Measurements from ENCODE around the gene TRMT2A.

Gene TRMT2A

DNA sequence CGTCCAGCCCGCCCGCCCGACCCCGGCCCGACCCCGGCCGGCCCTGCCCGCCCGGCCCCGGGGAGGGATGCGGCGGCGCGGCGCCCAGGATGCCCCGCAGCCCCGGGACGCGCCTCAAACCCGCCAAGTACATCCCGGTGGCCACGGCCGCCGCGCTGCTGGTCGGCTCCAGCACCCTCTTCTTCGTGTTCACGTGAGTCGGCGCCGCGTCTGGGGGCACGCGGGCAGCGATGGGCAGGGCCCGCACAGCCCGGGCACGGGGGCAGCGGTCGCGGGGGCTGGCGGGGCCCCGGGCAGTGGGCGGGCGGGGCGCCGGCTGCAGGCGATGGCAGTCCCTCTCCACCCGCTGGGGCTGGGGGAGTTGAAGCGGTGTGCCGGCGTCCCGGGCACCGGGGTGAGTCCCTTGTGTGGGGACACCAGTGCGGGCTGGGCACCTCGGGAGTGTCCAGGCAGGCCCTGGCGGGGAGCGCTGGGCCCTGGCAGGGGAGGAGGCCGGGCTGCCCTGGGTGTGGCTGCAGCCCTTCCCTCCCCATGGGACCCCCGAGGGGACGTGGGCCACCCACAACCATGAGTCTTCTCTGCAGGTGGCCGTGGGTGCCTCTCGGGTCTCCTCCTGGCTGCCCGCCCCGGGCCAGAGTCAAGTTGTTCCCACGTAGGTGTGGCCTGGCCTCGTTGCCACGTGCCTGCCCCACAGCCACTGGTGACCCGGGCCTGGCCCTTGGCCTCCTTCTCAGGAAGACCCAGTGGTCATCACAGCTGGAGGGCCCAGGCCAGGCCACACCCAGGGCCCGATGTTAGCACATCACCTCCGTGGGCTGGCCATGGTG, 15.0 kb upstream of the TRMT2A start:
- no peak for DNase-seq

DNA sequence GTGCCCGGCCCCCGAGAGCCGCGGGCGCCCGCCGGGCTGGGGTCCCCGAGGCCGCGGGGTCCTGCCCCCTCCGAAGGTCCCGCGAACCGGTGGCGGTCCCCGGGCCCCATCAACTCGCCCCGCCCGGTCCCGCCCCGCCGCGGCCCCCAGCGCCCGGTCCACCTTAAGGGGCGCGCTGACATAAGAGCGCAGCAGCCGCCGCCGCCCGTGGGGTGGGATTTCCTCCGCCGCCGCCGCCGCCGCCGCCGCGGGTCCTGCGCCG, 14.5 kb upstream of the TRMT2A start, which contains the start of gene ZDHHC8:
Gene ZDHHC8, plus strand, starts transcription at position 208 of the 262 bp plus-strand sequence. CDS start 144 bp downstream, outside the sequence.
- no peak for DNase-seq

DNA sequence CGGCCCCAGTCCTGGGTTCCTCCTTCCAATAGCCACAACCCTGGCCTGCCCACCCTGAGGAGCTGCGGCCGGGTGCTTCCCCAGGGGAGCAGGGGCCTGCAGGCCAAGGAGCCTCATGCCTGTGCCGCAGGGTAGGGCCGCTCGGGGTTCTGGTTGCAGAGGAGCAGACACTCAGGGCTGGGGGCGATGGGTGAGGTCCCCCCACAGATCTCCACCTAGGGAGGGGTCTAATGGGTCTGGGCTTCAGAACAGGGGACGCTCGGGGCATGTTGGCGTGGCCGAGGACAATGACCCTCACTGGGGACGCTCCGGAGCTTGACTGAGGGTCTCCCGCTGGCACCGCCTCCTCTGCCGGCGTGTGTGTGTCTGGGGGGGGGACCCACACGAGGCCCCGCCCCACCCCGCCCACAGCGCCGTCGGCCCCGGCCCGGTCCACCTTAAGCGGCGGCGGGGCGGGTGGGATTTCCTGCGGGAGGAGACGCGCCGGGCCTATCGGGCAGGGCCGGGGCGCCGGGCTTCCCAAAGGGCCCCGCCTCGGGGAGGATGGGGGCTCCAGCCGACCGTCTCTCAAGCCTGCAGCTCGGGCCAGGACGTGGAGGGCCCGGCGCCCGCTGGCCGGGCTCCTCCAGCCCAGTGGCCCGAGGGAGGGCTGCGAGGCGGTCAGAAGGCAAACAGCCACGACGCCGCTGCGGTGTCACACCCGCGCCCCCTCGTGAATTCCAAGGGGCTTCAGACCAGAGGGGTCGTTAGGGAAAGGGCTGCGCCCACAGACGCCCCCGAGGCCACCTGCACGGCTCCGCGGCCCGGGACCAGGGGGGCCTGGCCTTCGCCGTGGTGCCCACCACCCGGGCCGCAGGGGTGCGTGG, 13.9 kb upstream of the TRMT2A start:
- DNase-seq: no peak

DNA sequence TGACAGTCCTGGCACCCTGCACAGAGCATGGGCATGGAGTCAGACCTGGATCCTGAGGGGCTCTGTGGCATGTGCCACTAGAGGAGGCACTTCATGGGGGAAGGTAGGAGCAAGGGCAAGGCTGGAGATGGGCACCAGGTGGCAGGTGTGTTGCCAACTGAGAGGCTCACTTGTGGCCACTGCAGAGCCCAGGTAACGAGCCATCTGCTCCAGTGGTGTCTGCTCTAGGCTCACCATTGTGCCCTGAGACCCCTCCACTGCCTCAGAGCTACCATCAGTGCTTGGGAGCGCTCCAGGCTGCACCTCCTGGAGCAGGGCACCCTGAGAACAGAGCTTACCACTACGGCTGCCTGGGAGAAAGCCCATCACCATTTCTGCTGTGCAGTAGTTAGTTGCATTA, 13.3 kb upstream of the TRMT2A start:
- no peak for DNase-seq

DNA sequence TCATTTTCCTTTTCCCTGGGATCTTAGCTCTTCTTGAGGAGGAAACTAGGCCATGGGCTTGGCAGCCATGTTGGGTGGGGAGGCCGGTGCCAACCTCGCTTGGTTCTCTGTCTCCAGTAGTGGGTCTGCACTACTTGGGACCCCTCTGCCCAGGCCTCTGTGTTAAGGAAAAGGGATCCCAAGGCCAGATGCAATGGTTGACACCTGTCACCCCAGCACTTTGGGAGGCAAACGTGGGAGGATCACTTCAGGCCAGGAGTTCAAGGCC, 12.7 kb upstream of the TRMT2A start:
- no peak for DNase-seq

DNA sequence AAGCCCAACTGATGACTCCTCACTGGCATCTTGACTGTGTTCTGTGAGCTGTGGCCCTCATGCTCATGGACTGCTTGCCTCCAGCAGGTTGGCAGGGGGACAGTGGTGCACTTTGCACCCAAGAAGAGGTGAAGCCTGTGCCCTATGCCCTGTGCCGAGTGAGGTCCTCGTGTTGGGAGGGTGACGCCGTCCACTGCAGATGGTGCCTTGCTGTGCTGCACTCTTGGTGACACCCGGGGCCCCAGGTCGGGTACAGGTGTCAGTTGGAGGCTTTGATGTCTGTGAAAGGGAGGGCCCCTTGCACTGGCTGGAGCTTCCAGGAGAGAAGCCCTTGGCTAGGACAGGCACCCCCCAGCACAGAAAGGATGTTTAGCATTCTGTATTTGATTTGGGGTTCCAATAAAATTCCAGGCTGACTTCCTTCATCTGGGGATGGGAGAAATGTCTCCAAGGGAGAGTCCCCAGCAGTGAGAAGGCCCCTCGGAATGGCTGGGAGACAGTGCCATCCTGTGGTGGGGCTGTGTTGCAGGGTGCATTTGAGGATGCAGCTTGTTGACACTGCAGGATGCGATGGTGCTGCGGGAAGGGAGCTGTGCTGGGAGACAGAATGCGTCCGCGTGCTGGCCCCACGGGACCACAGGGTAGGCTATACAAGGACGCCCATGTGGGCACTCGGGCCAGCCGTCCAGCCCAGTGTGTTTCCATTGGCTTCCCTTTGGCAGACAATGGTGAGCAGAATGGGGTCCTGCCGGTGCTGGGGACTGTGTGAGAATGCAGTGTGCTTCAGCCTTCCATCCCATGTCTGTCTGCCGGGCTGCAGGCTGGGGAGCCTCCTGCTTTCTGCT, 12.1 kb upstream of the TRMT2A start:
- DNase-seq: no peak

DNA sequence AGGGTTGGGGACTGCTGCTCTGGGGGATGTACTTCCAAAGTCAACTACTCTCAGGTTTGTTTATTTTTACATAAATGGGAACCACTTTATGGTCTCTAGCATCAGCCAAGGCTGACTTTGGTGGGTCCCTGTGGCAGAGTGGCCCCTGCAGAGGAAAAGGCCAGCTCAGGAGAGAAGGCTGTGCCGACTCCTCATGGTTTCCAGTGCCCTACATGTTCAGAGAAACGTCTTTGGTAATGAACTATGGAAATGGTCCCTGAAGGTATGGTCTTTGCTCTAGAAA, 11.5 kb upstream of the TRMT2A start:
- no peak for DNase-seq

DNA sequence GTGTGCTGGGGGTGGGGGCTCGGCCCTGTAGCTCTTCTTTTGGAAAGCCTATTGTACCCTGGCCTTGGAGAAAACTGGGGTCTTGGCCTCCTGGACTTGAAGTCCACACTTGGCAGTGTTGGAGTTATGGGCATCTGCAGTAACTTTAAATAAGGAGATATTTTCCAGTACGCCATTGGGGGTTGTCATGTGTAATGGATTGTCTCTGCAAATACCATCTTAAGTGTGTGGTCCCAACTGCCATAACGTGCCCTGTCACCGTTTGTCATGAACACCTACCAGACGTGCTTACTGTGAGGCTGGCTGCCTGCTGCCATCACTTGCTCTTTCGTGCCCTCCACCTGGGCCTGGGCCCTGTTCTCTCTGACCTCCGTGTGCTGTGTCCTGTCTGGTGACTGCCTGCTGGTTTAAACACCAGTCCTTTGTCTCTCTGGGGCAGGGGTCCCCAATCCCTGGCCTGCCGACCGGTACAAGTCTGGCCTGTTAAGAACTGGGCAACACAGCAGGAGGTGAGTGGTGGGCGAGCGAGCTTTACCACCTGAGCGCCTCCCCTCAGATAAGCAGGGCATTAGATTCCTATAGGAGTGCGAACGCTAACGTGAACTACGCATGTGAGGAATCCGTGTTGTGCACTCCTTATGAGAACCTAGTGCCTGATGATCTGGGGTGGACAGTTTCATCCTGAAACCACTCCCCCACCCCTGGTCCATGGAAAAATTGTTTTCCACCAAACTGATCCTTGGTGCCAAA, 11.0 kb upstream of the TRMT2A start:
- DNase-seq: no peak

DNA sequence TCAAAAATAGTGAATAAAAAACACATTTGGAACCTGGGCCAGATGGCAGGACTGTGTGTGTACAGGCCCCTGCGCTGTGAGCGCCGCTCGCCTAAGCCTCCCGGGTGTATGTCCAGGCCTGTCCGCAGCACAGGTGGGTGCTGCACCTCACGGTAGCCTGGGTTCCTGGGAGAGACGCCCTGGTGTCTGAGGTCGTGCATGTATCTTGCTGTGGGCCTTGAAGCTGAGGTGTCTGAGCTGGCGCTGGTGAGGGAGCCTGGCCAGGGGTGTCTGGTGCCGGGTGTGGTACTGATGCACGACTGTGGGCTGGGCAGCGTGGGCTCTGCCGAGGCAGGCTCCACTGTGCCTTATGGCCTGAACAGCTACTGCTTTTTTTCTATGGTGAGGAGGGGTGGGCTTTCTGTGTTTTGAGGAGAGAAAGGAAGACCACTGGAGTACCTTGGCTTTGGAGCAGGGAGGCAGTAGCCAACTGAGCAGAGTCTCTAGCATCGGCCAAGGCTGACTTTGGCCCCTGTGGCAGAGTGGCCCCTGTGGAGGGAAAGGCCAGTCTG, 10.4 kb upstream of the TRMT2A start:
- DNase-seq: no peak

DNA sequence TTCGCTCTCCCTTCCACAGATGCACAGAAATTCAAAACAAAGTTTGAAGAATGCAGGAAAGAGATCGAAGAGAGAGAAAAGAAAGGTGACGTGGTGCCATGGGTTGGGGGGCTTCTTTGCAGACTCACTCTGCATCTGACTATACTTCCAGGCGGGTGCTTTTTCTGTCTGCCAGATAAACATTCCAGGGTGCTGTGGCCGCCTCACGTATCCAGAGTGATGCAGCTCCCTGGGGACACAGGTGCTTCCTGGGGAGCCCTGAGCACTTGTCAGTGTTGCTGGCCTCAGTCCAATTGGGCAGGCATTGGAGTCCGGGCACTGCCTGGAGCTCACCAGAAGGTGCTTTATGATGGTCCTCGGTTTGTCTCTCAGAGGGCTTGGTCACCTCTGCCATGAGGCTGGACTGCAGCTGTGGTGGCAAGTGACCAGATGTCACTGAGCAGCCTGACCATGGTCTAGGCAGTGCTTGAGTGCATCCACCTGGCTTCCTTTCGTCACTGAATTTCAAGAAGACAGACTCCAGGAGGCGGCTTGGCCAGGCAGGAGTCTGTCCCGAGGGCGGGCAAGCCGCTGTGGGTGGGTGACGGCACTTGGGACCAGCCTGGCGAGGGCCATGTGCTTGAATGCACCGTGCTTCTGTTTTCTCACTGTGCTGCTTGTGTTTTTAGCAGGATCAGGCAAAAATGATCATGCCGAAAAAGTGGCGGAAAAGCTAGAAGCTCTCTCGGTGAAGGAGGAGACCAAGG, 9.4 kb upstream of the TRMT2A start:
- DNase-seq: no peak

DNA sequence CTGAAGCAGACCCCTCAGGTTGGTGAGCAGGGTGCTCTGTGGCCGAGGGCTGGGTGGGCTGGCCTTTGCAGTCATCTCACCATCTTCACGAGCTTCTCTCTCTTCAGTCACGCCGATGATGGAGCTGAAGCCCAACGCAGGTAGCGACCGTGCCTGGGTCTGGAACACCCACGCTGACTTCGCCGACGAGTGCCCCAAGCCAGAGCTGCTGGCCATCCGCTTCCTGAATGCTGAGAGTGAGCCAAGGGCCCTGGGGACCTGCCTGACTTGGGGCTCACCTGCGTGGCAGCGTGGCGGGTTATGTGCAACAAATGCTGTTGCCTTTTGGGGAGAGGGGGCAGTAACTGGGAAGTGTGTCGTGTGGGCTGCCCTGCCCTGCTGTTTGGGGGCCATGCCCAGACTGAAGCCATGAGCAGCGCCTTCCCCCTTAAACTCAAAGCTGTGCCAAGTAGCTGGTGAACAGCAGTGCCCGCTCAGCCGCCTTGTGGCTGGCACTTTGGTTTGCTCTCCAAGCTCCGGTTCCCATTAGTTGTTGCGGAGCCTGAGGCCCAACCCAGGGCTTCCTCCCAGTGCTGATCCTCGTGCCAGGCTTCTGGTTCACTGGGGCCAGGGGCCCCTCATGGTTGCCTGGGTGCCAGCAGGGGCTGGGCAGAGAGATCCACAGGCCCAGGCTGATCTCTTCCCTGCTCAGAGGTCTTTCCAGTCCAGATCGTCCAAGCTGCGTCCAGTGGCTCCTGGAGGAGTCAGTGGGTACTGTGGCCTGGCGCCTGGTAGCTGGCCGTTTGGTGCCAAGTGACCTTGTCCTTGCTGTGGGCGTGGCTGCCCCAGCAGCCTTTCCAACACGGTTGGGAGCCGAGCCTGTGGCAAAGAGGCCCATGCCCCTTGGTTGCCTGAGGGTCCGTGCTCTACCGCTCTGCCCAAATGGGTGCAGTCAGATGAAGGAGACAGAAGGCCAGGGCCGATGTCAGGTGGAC, 8.5 kb upstream of the TRMT2A start:
- no peak for DNase-seq

DNA sequence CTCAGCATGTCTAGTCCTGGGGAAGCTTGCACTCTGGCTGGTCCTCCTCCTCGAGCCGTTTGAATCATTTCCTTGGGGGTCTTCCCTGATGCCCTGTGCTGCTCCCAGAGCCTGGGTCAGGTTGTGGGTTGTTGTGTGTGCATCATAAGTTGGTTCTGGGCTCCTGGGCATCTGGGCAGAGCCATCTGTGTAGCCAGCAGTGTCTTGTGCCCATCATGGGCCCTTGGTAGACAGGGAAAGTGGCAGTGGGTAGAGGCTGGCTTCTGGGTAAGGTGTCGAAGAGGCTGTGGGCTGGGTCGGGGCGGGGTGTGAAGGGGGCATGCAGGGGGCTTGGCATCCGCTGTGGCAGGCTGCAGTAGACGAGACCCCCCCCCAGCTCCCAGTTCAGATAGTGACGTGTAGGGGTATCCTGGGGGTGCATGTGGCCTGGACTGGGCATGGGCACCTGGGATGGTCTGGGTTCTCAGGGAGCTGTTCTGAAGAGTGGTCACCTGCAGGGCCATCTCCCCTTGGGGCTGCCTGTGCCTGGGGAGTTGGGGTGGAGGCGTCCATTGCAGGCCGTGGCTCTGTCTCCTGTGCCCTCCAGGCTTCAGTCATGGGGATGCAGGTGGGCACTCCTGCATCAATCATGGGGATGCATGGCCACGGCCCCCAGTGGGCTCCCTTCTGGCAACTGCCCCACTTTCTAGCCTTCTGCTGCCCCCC, 7.2 kb upstream of the TRMT2A start:
- DNase-seq: no peak

DNA sequence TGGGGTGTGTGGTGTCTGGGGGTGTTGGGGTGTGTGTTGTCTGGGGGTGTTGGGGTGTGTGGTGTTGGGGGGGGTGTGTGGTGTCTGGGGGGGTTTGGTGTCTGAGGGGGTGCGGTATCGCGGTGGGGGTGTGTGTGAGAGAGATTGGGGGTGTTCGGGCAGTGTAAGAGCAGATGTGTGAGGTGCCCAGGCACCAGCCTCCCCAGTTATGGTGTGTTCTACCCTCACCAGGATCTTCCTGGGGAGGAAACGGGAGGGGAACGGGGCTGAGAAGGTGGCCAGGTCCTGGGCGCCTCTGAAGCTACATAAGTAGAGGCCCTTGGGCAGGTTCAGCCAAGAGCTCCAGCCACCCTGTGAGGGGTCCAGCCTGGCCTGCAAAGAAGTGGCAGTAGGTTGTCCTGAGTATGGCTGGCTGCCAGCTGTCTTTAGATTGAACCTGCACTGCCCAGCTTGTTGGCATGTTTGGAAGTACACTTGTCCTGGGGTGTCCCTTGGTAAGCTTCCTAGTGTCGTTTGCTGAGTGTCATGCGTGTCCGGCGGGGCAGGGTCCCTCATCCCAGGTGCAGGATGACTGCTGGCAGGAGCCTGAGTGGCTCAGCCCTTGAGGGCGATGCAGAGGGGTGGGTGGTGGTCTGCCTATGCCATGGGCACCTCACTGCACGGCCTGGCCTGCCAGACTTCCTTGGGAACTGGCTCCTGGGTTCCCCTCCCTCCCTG, 6.5 kb upstream of the TRMT2A start:
- no peak for DNase-seq

DNA sequence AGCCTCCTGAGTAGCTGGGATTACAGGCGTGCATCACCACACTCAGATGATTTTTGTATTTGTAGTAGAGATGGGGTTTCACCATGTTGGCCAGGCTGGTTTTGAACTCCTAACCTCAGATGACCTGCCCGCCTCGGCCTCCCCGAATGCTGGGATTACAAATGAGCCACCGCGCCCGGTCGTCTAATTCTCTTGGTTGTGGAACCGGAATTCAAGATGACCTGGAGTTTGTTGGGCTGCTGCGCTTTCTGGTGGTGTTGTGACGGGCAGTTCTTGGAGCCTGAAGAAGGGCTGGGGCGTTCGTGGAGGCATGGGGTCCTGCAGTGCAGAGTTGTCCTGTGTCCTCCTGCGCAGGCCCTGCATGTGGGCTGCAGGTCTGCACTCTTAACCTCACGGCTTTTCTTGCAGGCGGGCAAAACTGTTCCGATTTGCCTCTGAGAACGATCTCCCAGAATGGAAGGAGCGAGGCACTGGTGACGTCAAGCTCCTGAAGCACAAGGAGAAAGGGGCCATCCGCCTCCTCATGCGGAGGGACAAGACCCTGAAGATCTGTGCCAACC, 4.9 kb upstream of the TRMT2A start:
- no peak for DNase-seq

DNA sequence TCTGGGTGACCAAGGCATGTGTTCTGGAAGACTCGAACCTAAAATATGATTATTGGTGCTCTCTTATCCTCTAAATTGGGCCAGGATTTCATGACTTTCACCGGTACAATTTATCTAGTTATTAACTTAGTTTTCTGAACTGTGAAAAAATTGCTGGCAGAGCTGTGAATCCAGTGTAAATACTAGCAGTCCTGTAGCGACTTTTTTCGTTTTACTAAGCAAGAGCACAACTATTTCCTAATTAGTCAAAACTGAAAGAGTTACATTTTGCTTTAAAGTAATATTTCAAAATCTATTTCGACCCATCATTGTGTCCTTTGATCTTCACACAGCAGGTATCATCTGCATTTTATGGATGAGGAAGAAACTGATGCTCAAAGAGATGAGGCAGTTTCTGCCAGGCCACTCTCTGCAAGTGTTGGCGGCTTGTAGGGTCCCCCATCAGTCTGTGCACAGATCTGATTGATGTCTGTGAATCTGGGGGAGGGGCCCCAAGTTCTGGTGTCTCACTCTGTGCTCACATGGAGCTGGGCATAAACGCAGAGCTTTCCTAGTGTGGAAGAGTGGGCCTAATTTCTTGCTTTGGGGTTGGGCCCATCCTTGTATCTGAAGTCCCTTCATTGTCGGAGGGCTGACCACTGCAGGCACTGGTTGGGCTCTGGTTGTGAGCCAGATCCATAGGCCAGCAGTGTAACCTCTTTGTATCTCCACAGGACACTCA, 1.4 kb upstream of the TRMT2A start:
- no peak for DNase-seq

DNA sequence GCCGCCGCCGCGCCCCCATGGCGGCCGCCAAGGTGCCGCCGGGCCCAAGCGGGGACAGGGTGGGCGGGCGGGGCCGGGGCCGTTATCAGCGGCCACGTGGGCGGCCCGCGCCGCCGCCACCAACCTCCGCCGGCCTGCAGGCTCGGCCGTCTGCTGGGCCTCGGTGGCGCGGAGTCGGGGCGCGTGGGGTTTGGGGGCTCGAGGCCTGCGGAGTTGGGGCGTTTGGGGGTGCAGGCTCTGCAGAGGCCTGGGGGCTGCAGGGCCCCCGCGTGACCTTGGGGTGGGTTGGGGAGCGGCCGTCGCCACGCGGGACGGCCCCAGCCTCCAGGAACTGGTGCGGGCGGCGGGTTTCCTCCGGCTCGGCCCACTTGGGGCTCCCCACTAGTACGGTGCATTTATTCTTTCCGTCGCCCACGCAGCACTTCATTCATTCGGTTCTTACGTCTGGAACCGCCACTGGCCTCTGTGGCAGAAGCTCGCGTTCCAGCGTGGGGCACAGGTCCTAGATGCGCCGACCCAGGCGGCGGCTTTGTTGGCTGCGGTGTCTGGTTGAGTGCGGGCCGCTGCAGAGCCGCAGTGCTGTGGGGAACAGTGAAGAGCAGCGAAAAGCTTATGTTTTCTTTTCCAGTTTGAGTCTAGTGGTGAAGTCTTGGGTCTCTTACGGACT, 740 bp upstream of the TRMT2A start:
- DNase-seq: no peak

DNA sequence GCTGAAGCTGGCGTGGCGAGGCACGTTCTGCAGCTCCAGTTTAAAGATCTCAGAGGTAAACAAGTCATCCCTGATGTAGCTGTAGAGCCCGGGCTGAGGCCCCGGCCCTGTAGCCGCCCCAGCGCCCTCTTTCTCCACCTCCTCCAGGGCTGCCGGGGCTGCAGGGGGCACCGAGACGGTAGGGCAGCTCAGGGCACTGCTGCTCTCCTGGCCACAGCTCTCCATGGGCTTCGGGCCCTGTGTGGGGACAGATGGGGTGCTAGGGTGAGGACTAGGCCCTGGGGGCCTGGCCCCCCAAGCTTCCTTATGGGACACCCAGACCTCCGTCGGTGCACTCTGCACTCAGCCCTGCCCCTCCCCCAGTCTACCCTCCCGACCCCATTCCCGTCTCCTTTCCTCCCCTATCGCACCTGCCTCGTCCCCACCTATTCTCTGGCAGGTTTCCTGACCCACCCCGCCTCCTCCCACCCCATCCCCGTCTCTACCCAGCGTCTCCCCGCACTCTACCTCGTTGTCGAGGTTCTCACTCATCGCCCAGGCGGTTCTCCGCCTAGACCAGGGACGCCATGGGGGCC, 563 bp downstream of the TRMT2A start:
- DNase-seq: no peak
